Measurements from ENCODE around the gene PACS1. TPM values are rescaled to one million over a fixed set of nuclear protein-coding genes. Genes with fewer than 3 reads are reported as not detected.

The PACS1 gene
- total RNA-seq, 1 experiment from 2014 or later, result 91.8 TPM

DNA sequence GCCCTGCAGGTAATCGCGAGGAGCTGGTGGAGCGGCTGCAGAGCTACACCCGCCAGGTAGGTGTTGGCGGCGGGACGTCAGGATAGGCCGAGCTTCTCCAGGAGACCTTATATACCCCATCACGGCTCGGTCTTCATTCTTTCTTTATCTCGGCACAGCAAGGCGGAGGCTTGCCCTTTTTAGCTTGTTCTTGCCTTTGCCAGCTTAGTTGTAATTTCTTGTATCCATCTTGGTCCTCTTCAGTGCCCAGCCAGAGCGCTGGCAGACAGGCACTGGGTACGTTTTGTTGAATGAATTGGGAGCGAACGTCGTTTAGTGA lies 17.4 kb upstream of the PACS1 start:
- Histone ChIP-seq H3K4me1 (ENCODE audit: control insufficient read depth, insufficient read depth, low read length) (peaks cover 18% of the 10 kb centered on the region), H3K9me3 (ENCODE audit: control insufficient read depth, insufficient read depth, low read depth, low read length) (no peaks in the 10 kb centered on the region), H3K27ac (ENCODE audit: low read length) (peak overlapping the region; percentile 98), H3K4me3 (ENCODE audit: low read depth in 2 of 2, low read length in 2 of 2) (peak overlapping the region; percentile 99), H3K36me3 (ENCODE audit: control insufficient read depth, insufficient read depth, low read length) (peaks cover 28% of the 10 kb centered on the region), H3K27me3 (ENCODE audit: control insufficient read depth, insufficient read depth, low read length) (no peaks in the 10 kb centered on the region)
- in situ Hi-C loops (cut with HindIII; ENCODE audit: low pct_unique_long_range_greater_than_20kb, low sequenced_read_pairs) (no loop called here), intact Hi-C loops (cut with micrococcal nuclease; ENCODE audit: unreplicated experiment) (no loop called here)
- TF ChIP-seq, protein P1, sequence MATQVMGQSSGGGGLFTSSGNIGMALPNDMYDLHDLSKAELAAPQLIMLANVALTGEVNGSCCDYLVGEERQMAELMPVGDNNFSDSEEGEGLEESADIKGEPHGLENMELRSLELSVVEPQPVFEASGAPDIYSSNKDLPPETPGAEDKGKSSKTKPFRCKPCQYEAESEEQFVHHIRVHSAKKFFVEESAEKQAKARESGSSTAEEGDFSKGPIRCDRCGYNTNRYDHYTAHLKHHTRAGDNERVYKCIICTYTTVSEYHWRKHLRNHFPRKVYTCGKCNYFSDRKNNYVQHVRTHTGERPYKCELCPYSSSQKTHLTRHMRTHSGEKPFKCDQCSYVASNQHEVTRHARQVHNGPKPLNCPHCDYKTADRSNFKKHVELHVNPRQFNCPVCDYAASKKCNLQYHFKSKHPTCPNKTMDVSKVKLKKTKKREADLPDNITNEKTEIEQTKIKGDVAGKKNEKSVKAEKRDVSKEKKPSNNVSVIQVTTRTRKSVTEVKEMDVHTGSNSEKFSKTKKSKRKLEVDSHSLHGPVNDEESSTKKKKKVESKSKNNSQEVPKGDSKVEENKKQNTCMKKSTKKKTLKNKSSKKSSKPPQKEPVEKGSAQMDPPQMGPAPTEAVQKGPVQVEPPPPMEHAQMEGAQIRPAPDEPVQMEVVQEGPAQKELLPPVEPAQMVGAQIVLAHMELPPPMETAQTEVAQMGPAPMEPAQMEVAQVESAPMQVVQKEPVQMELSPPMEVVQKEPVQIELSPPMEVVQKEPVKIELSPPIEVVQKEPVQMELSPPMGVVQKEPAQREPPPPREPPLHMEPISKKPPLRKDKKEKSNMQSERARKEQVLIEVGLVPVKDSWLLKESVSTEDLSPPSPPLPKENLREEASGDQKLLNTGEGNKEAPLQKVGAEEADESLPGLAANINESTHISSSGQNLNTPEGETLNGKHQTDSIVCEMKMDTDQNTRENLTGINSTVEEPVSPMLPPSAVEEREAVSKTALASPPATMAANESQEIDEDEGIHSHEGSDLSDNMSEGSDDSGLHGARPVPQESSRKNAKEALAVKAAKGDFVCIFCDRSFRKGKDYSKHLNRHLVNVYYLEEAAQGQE (IDR thresholded peaks at IDR 0.05; ENCODE audit: insufficient read depth in 1 of 2, low read depth in 2 of 2, low read length in 1 of 2), result no peak
- TF ChIP-seq SIN3A (IDR thresholded peaks at IDR 0.05; ENCODE audit: borderline replicate concordance, insufficient read depth, low read depth, low read length), result 0 out of 2 replicates have a peak, but pooled peaks have one; percentile 54
- no peak for TF ChIP-seq POLR2AphosphoS5 (IDR thresholded peaks at IDR 0.05; ENCODE audit: low read depth, low read length)
- TF ChIP-seq TCF7L2 (IDR thresholded peaks at IDR 0.05; ENCODE audit: low read depth, low read length), result no peak
- TF ChIP-seq, protein P2, sequence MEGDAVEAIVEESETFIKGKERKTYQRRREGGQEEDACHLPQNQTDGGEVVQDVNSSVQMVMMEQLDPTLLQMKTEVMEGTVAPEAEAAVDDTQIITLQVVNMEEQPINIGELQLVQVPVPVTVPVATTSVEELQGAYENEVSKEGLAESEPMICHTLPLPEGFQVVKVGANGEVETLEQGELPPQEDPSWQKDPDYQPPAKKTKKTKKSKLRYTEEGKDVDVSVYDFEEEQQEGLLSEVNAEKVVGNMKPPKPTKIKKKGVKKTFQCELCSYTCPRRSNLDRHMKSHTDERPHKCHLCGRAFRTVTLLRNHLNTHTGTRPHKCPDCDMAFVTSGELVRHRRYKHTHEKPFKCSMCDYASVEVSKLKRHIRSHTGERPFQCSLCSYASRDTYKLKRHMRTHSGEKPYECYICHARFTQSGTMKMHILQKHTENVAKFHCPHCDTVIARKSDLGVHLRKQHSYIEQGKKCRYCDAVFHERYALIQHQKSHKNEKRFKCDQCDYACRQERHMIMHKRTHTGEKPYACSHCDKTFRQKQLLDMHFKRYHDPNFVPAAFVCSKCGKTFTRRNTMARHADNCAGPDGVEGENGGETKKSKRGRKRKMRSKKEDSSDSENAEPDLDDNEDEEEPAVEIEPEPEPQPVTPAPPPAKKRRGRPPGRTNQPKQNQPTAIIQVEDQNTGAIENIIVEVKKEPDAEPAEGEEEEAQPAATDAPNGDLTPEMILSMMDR (IDR thresholded peaks at IDR 0.05), result no peak
- ChIA-PET CTCF (interaction anchor here (1.0 kb wide), 1 partner anchor 19 kb away, joined by 6 read pairs; no protein-coding TSS in a partner anchor), POLR2A (interaction anchor here (1.3 kb wide), 2 partner anchors 19 to 193 kb away, joined by 4 to 6 read pairs; no protein-coding TSS in a partner anchor)
- BruUV-seq (replicated peaks), result no TSS peak
- DNase-seq (ENCODE audit: low read depth, low spot score), result no peak
- ATAC-seq, result no peak

DNA sequence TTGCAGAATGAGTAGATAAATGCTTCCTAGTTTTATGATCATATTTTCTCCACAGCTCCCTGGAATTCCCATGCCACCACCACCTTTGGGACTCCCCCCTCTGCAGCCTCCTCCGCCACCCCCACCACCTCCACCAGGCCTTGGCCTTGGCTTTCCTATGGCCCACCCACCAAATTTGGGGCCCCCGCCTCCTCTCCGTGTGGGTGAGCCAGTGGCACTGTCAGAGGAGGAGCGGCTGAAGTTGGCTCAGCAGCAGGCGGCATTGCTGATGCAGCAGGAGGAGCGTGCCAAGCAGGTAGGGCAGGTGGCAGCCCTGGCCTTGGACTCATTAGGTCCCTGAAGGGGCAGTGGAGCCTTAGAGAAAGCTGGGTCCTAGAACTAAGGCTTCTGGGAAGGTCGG lies 15.1 kb upstream of the PACS1 start:
- H3K9me3 ChIP-seq (ENCODE audit: control insufficient read depth, insufficient read depth, low read depth, low read length), result no peaks in the 10 kb centered on the region
- H3K4me1 ChIP-seq (ENCODE audit: control insufficient read depth, insufficient read depth, low read length), result peaks cover 18% of the 10 kb centered on the region
- H3K27me3 ChIP-seq (ENCODE audit: control insufficient read depth, insufficient read depth, low read length), result no peaks in the 10 kb centered on the region
- peaks cover 47% of the 10 kb centered on the region for H3K36me3 ChIP-seq (ENCODE audit: control insufficient read depth, insufficient read depth, low read length)
- TF ChIP-seq SIN3A (IDR thresholded peaks at IDR 0.05; ENCODE audit: borderline replicate concordance, insufficient read depth, low read depth, low read length), result no peak
- TF ChIP-seq, protein P2 (IDR thresholded peaks at IDR 0.05), result no peak
- TF ChIP-seq POLR2AphosphoS5 (IDR thresholded peaks at IDR 0.05; ENCODE audit: low read depth, low read length), result no peak
- no peak for TF ChIP-seq TCF7L2 (IDR thresholded peaks at IDR 0.05; ENCODE audit: low read depth, low read length)
- TF ChIP-seq, protein P1 (IDR thresholded peaks at IDR 0.05; ENCODE audit: insufficient read depth in 1 of 2, low read depth in 2 of 2, low read length in 1 of 2), result no peak
- H3K4me3 ChIP-seq (ENCODE audit: low read depth in 2 of 2, low read length in 2 of 2), result no peak overlapping the region
- CTCF ChIA-PET, result interaction anchor here (1.2 kb wide), 1 partner anchor 13 kb away, joined by 6 read pairs; no protein-coding TSS in a partner anchor
- no TSS peak for BruUV-seq (replicated peaks)
- DNase-seq (ENCODE audit: low read depth, low spot score) (no peak), ATAC-seq (no peak)
- in situ Hi-C loops (cut with HindIII; ENCODE audit: low pct_unique_long_range_greater_than_20kb, low sequenced_read_pairs) (no loop called here), intact Hi-C loops (cut with micrococcal nuclease; ENCODE audit: unreplicated experiment) (no loop called here)
- POLR2A ChIA-PET, result no interaction called here
- no peak overlapping the region for H3K27ac ChIP-seq (ENCODE audit: low read length)

All from Panc1 (cell line).